HG03095 (cell line): ENCODE measurements around the gene NRP2.

Source experiments
- ATAC-seq: cut with Tn5 transposase; IDR thresholded peaks from one replicate; pipeline ENCODE4 v1.9.1; 2021; ENCODE audit warnings: moderate library complexity; ENCODE audit not compliant: unreplicated experiment

NRP2 gene

GRCh38 chr2:205659922-205660321, 22.4 kb upstream of the NRP2 start:
- no peak for ATAC-seq

DNA sequence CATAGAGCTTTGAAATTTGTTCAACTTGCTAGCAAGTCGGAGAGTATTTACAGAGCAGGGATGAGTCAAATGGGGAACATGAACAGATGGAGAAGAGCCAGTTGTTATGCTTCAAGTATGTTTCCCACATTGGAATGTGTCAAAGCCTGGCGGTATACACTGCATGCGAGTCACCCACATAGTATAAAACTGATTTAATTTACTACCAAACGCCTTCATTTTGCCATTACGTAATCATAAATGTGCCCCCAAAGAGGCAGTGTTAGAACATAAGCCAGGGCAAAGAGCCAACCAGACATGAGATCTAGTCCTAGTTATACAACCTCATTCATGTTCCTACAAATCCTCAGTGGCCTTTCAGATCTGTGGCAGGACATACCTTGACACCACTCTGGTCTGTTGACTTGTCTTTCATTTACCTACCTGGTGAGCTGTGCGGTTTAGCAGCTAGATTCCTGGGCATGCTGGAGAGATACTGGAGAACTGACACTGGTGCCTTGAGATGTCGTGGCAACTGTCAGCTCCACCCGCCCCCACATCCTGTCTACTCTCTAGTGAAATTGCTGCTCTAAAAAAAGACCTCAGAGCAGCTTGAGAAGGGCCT, 21.7 kb upstream of the NRP2 start:
- peak; percentile 75 for ATAC-seq

GRCh38 chr2:205661281-205661680, 21.0 kb upstream of the NRP2 start:
- no peak for ATAC-seq

DNA sequence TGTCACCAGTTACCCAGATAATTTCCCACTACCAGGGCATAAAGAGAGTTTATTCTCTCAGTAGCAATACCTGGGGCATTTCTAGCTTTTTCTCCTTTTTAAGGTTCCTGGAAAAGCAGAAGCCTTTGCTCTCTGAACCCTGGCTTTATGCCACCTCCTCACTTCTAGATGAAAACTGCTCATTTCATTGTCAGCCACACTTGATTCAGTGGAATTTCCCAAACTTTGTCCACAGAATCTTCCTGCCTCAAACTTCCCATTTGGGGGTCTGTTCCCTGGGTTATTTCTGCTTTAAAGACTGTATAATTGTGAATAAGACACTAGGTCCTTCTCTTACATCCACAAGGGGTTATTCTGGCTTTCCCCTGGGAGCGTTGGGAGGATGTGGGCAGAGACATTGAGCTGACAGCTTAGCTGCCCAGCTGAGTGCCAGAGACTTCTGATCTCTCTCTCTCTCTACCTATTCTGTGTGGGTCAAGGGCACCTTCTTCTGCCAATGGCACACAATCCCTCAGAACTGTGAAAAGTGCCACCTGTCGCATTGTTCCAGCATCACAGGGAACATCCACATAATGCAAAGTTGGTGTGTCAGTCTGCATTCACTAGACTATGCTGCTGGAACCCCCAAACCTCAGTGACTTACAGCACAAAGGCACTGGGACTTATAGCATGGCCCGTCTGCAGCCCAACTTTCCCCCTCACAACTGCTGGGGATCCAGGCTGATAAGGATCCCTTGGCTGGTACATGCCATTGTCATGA, 19.9 kb upstream of the NRP2 start:
- no peak for ATAC-seq

- no peak for ATAC-seq
Measured at GRCh38 chr2:205665791-205666190, 16.5 kb upstream of the NRP2 start.

DNA sequence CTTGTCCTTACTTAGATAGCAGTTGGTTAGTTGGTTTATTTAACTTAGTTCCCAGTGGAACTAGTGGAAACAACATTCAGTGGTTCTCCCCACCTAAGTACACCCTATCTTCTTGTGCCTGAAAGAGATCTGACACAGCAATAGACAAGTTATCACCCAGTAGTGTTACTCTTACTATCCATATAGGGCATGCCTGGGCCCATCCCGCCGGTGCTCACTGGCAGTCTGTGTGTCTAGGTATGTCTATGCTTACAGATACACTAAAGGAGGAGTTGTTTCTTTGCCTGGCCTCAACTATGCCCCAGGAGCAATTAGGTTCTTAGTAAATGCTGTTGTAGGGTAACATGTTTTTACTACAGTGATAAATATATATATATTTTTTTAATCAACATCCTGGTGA, 12.0 kb upstream of the NRP2 start:
- no peak for ATAC-seq

DNA sequence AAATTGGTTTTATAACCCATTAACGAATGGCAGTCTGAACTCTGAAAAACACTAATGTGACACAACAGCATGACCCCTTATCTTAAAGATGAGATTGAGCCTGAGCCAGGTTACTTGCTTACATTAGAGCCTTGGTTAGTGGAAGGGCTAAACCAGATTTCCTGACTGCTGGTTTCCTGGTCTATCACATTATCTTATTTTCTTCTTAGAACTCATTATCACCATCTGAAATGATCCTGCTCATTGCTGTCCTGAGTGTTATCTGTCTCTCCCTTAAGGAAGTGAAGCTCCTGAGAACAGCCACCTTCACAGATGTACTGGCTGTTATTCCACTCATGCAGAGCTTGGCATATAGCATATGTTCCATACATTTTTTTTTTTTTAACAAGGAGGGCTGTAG, 9.0 kb upstream of the NRP2 start:
- no peak for ATAC-seq

DNA sequence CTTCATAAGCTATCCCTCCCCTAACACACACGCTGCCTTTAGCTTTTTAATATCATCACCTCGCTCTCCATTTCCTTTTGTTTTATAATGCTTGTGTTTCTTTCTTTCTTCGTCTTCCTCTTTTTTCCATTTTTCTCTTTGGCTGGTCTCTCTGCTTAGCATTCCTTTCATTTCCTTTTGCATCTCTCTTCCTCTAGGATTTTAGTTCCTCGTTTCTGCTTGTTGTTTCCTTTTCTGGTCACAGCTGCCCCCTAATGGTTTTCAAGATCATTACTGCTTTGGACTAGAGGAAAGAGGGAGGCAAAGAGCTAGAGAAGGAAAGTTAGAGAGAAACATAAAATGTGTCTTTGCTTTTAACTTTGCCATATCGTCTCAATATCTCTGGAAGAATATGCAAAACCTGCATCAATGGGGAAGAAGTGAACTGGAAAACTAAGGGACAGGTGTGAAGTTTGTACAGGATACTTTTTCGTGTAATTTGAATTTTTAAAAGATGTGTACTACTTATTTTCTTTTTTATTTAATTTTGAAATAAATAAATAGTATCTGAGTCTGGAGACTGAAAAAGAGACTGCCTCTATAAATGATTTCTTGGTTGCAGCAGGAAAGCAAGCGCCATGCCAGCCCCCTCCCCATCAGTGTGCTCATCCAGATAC, 6.3 kb upstream of the NRP2 start:
- no peak for ATAC-seq

GRCh38 chr2:205678541-205679142, 3.7 kb upstream of the NRP2 start:
- no peak for ATAC-seq

DNA sequence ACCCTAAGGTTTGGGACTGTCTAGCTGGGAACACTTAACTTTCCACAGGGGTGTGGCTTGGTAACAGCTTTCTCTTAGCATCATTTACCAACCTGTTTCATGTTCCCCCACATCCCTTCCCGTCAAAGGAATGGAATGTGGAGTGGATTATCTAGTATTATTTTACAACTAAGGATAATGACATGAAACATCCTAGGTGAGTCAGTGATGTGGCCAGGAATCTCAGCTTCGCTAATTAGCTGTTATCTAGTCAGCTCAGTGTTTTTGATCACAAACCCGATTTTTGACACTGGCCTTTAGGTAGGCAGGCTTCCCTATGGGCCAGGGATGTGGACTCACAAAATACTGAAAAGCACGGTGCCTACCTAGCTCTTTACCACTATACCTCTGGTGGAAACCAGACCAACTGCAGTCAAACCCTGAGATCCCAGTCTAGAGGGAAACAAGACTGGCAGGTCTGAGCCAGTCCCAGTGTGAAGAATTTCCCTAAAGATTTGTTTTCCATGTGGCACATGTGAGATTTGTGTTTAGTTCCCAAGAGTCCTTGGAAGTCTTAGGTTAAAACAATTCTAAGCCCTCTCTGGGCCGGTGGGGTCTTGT, 2.8 kb upstream of the NRP2 start:
- no peak for ATAC-seq

DNA sequence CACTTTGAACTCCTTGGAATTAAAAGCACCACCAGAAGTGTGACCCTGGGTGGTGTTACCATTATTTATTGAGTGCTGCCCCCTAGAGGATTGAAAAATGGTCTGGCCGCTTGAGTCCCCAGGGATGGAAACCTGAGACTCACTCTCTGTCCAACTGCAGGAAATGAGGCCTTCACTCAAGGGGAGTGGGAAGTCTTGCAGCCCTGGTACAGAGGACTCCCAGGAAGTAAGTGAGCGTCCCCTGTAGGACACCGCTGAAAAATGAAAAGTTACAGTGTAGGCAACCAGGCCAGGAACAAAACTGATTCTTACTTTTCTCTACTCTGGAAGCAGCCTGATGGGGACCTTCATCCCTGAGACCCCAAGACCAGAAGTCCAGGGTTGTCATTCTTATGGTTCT, 2.2 kb upstream of the NRP2 start:
- ATAC-seq = peak; percentile 56

DNA sequence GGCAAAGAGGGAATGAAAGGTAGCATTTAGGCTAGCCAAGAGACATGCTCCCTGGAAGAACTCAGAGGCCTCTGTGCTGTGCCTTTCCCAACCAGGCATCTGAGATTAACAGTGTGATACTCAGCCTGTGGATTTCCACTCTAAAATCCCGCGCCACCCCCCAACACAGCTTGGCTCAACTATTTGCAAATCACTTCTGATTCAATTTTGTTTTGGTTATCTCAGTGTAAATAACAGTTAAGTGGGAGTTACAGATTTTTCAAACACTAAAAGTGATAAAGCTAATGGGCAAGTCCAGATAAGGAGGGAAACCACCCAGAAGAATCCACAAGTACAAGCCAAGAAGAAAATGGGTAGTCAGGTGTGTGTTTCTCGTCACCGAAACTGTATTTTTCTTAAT, 1.4 kb upstream of the NRP2 start:
- ATAC-seq = no peak

GRCh38 chr2:205681401-205682238, 681 bp upstream of the NRP2 start:
- peak; percentile 36 for ATAC-seq

DNA sequence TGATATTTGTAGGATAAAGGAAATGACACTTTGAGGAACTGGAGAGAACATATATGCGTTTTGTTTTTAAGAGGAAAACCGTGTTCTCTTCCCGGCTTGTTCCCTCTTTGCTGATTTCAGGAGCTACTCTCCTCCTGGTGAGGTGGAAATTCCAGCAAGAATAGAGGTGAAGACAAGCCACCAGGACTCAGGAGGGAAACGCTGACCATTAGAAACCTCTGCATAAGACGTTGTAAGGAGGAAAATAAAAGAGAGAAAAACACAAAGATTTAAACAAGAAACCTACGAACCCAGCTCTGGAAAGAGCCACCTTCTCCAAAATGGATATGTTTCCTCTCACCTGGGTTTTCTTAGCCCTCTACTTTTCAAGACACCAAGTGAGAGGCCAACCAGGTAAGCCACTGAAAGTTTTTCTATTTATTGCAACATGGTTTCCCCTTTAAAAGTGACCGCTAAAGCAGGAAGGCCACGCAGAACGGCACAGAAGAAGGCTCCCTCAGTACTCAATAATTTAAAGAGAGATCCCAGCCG, 735 bp downstream of the NRP2 start:
- no peak for ATAC-seq

- no peak for ATAC-seq
Measured at GRCh38 chr2:205683502-205684367, 1.4 kb downstream of the NRP2 start.

DNA sequence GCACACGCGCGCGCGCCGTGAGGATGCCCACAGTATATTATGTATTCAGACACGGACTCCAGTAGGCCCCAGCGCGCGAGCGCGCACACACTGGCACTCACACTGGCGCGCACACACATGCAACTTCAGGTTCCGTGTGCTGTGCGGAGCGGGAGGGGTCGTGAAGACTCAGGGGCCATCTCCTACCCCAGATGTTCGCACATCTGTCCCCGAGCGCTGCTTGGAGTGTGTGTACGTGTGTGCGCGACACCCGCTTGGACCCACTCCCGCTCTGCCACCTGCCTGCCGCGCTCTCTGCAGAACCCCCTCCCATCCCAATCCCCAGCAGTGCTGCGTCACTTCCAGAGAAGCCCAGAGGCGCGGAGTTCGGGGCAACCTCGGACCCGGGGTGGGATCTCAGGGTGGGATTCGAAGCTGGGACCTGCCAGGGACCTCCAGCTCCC, 2.6 kb downstream of the NRP2 start:
- no peak for ATAC-seq

GRCh38 chr2:205685314-205686055, 3.2 kb downstream of the NRP2 start:
- no peak for ATAC-seq

DNA sequence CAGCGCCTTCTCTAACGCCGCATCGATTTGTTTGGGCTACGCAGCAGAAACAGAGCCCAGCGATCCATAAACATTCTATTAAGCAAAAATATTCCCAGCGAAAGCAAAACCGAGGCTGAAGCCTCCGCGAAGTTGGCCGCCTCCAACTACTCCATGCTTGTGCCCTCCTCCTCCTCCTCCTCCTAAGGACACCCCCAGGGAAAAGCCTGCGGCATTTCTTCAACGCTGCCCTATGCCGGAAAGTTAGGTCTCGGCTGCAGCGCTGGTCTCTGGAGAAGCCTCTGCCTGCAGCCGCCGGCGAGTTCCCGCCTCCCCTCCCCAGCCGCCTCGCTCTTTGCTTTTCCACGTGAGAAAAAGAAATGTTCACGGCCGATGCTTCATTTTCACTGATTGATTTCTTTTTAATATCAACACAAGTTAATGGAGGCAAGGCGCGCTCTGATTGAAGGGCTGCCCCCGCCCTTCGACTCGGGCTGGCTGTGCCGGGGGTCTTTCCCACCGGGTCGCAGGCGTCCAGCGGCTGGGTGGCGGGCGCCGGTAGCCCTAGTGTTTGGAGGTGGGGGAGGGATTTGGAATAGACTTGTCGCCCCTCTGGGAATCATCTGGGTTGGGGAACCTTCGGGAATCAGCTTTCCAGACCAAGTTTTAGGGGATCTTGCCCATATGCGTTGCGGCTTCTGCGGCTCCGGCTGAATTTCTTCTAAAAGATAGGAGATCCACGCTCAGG, 3.9 kb downstream of the NRP2 start:
- no peak for ATAC-seq
